B cell (primary cell): ENCODE measurements around the gene CHD1L. TPM values are rescaled to one million over a fixed set of nuclear protein-coding genes. Genes with fewer than 3 reads are reported as not detected.

Experiments used
- ATAC-seq: fragments of 200-7000 bp; cut with Tn5 transposase; one replicate; pipeline ENCODE4 v1.10.0; 2021; ENCODE audit warnings: low read depth, mild to moderate bottlenecking, moderate number of reproducible peaks, moderate library complexity
- CTCF ChIA-PET: fragments of 350-600 bp; sonication (Branson Sonifier 250); formaldehyde crosslinking; loops from one replicate; lab custom pipeline; 2021; ENCODE audit warnings: antibody characterized with exemption, inconsistent platforms; lab: Charles Lee
- POLR2A ChIA-PET: fragments of 350-600 bp; sonication (Branson Sonifier 250); formaldehyde crosslinking; loops from one replicate; lab custom pipeline; 2021; ENCODE audit warnings: antibody characterized with exemption; lab: Charles Lee
- DNase-seq: peaks from one replicate; pipeline ENCODE4 v3.0.0; 2013
- H2AFZ ChIP-seq: 2 replicates; pipeline ENCODE4 v1.6.1; 2012; ENCODE audit warnings: mild to moderate bottlenecking, low read depth, low read length; ENCODE audit not compliant: insufficient read depth, poor library complexity, severe bottlenecking
- H3K27ac ChIP-seq, 2 donors: 1 replicate in 1 of 2; 2 replicates in 1 of 2; pipeline ENCODE4 v1.5.1; 2012 to 2013; ENCODE audit warnings: low read length in 2 of 2, mild to moderate bottlenecking in 2 of 2, moderate library complexity in 1 of 2
- H3K27me3 ChIP-seq, 4 experiments: fragments of 200-600 bp in 1 of 4; sonication (generic) in 1 of 4; replicated peaks in 1 of 4; 1 replicate in 2 of 4; 2 replicates in 2 of 4; pipeline versions ENCODE4 v1.6.1 to v1.7.0; 2013 to 2016; ENCODE audit warnings: low read length in 3 of 4, mild to moderate bottlenecking in 2 of 4, mixed read lengths in 1 of 4, moderate library complexity in 1 of 4; ENCODE audit not compliant: insufficient read depth in 4 of 4, control insufficient read depth in 3 of 4; ENCODE audit errors: control extremely low read depth in 1 of 4
- H3K36me3 ChIP-seq, 2 experiments: replicated peaks in 1 of 2; 1 replicate in 1 of 2; 2 replicates in 1 of 2; pipeline versions ENCODE4 v1.6.1 to v1.7.1; 2013; ENCODE audit warnings: low read length in 1 of 2; ENCODE audit not compliant: insufficient read depth in 2 of 2, control insufficient read depth in 1 of 2; ENCODE audit errors: control extremely low read depth in 1 of 2, extremely low read depth in 1 of 2
- H3K4me1 ChIP-seq, 2 donors: fragments of 200-600 bp in 1 of 2; sonication (generic) in 1 of 2; 1 replicate in 1 of 2; 2 replicates in 1 of 2; pipeline versions ENCODE4 v1.5.1 to v1.6.1; 2013 to 2017; ENCODE audit warnings: low read length in 2 of 2; ENCODE audit not compliant: control insufficient read depth in 2 of 2, insufficient read depth in 2 of 2
- H3K4me2 ChIP-seq: replicated peaks from 2 replicates; pipeline ENCODE3; 2012; ENCODE audit warnings: mild to moderate bottlenecking, low read depth, low read length; ENCODE audit not compliant: poor library complexity, severe bottlenecking
- H3K4me3 ChIP-seq, 5 experiments: fragments of 200-600 bp in 1 of 5; sonication (generic) in 1 of 5; 1 replicate in 3 of 5; 2 replicates in 2 of 5; pipeline versions ENCODE4 v1.5.1 to v1.7.0; 2011 to 2016; ENCODE audit warnings: low read length in 4 of 5, mild to moderate bottlenecking in 4 of 5, low read depth in 2 of 5, control low read depth in 1 of 5, moderate library complexity in 1 of 5; ENCODE audit not compliant: insufficient read depth in 1 of 5; ENCODE audit errors: control extremely low read depth in 1 of 5, extremely low read depth in 1 of 5
- H3K79me2 ChIP-seq: fragments of 200-600 bp; sonication (generic); one replicate; pipeline ENCODE4 v1.6.0; 2016; ENCODE audit warnings: low read length; ENCODE audit not compliant: control insufficient read depth, insufficient read depth
- H3K9ac ChIP-seq: fragments of 200-600 bp; sonication (generic); 2 replicates; pipeline ENCODE4 v1.6.1; 2017; ENCODE audit warnings: mild to moderate bottlenecking, low read length, moderate library complexity
- H3K9me3 ChIP-seq, 3 donors: one replicate each; pipeline versions ENCODE4 v1.6.1 to v1.7.1; 2013; ENCODE audit warnings: low read length in 2 of 3; ENCODE audit not compliant: control insufficient read depth in 2 of 3, insufficient read depth in 1 of 3; ENCODE audit errors: control extremely low read depth in 1 of 3
- H4K20me1 ChIP-seq: 2 replicates; pipeline ENCODE4 v1.6.0; 2012; ENCODE audit warnings: mild to moderate bottlenecking, low read length; ENCODE audit not compliant: insufficient read depth, control insufficient read depth, poor library complexity, severe bottlenecking
- H3K27ac Mint-ChIP-seq: one replicate; pipeline ENCODE4 v1.8.0; 2021; ENCODE audit warnings: mixed read lengths
- H3K27me3 Mint-ChIP-seq: one replicate; pipeline ENCODE4 v1.8.0; 2021; ENCODE audit warnings: mixed read lengths
- H3K4me1 Mint-ChIP-seq: one replicate; pipeline ENCODE4 v1.8.0; 2021; ENCODE audit warnings: mixed read lengths
- H3K4me3 Mint-ChIP-seq: one replicate; pipeline ENCODE4 v1.8.0; 2021; ENCODE audit warnings: mixed read lengths
- H3K9me3 Mint-ChIP-seq: one replicate; pipeline ENCODE4 v1.8.0; 2022; ENCODE audit warnings: mixed read lengths; ENCODE audit not compliant: insufficient read depth
- EZH2 ChIP-seq: IDR thresholded peaks from 2 replicates; pipeline ENCODE4 v1.6.1; 2012; ENCODE audit warnings: borderline replicate concordance, low read depth, mild to moderate bottlenecking, moderate library complexity, low read length; ENCODE audit not compliant: insufficient read depth, poor library complexity, severe bottlenecking
- WGBS: methylation state at CpG from one replicate; pipeline ENCODE4 v1.1.5; 2013; ENCODE audit warnings: missing lambda C conversion rate; ENCODE audit not compliant: insufficient coverage; 5-methylcytosine and 5-hydroxymethylcytosine counted together
- intact Hi-C: fragments of 100-400 bp; cut with micrococcal nuclease; formaldehyde crosslinking; loops from one replicate; pipeline ENCODE4 v1.10.0; 2022
- polyA plus RNA-seq: library from polyadenylated mRNA; depleted of rRNA; stranded (reverse); fragments of >200 nt; gene quantifications from 2 replicates; pipeline ENCODE4 v1.2.3, GENCODE V29; 2012
- total RNA-seq, 2 donors: library from RNA; stranded (reverse); fragments of 120-200 nt in 1 of 2; gene quantifications; 1 replicate in 1 of 2; 2 replicates in 1 of 2; pipeline versions ENCODE4 v1.2.3 to v1.2.4, GENCODE V29; 2013 to 2022
- TF ChIP-seq, protein P1 (sequence below): fragments of 200-600 bp; IDR thresholded peaks from one replicate; pipeline ENCODE4 v1.8.0; 2022; ENCODE audit warnings: antibody characterized with exemption, mild to moderate bottlenecking

The CHD1L gene
- total and polyA plus RNA-seq, 2 donors (not counting 1 experiment from before 2014, with no cell fraction given) = 32.4 to 54.6 TPM

DNA sequence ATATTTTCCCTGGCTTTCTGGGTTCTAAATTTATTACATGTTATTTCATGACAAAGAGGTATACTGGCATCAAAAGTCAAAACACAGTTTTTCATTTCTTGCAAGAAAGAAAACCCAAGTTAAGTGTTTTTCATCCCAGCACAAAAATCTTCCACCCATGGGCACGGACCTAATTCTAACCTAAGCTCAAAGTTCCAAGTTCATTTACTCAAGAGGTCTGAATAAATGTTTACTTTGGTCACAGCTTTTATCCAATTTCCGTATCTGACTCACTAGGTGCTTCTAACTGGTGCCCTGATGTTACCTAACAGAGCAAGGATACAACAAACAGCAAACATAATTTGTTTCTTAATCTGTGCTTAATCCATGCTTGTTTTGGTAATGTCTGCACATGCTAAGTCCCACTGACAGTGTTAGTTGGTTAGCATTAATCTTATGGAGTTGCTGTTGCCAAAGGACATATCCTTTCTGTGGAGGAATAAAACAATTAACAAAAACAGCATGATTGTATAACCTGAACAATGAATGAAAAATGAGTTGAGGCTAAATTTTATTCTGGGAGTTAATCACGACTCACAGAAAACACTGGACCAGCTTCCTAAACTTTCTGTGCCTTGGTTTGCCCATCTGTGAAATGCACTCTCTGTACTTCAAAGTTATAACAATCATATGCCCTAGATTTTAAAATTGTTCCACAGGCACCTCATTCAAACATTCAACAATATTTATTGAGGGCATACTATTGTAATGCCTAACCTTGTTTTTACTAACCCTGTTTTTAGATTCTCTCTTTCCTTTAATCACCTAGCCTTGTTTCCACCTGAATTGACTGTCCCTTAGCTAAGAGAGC lies 4.2 kb upstream of the CHD1L start:
- Histone ChIP-seq H3K4me3 (no peak overlapping the region), H3K36me3 (no peaks in the 10 kb centered on the region), H3K9ac (no peak overlapping the region), H2AFZ (no peak overlapping the region), H3K9me3 (peaks cover 0 to 16% (median 5%) of the 10 kb centered on the region in 3 donors), H3K79me2 (peaks cover 6% of the 10 kb centered on the region), H3K4me1 (peaks cover 5 to 8% of the 10 kb centered on the region in 2 donors), H3K27ac (no peak overlapping the region), H3K27me3 (peaks cover 0 to 12% (median 4%) of the 10 kb centered on the region in 4 experiments), H4K20me1 (no peaks in the 10 kb centered on the region), H3K4me2 (no peak overlapping the region)
- 83% methylated on average over 1 of the region's 3 CpGs for WGBS
- CTCF ChIA-PET = no interaction called here
- TF ChIP-seq EZH2 = no peak
- TF ChIP-seq, protein P1, sequence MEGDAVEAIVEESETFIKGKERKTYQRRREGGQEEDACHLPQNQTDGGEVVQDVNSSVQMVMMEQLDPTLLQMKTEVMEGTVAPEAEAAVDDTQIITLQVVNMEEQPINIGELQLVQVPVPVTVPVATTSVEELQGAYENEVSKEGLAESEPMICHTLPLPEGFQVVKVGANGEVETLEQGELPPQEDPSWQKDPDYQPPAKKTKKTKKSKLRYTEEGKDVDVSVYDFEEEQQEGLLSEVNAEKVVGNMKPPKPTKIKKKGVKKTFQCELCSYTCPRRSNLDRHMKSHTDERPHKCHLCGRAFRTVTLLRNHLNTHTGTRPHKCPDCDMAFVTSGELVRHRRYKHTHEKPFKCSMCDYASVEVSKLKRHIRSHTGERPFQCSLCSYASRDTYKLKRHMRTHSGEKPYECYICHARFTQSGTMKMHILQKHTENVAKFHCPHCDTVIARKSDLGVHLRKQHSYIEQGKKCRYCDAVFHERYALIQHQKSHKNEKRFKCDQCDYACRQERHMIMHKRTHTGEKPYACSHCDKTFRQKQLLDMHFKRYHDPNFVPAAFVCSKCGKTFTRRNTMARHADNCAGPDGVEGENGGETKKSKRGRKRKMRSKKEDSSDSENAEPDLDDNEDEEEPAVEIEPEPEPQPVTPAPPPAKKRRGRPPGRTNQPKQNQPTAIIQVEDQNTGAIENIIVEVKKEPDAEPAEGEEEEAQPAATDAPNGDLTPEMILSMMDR = no peak
- DNase-seq (no peak), ATAC-seq (no peak)
- no peaks in the 10 kb centered on the region for H3K9me3 Mint-ChIP-seq
- no peak overlapping the region for H3K4me3 Mint-ChIP-seq
- POLR2A ChIA-PET = no interaction called here
- H3K27me3 Mint-ChIP-seq = peaks cover 6% of the 10 kb centered on the region
- peaks cover 7% of the 10 kb centered on the region for H3K4me1 Mint-ChIP-seq
- intact Hi-C loops = no loop called here
- H3K27ac Mint-ChIP-seq = no peak overlapping the region
